ENCODE results near the gene TNIP3. TPM values are rescaled to one million over a fixed set of nuclear protein-coding genes. Genes with fewer than 3 reads are reported as not detected.

TNIP3 gene
- total and polyA plus RNA-seq, 2 donors (not counting 1 experiment from before 2014, with no cell fraction given), result 0.50 to 0.51 TPM

- Histone ChIP-seq H2AFZ (ENCODE audit: low read length) (no peak overlapping the region), H3K9ac (ENCODE audit: insufficient read depth, low read length) (no peak overlapping the region), H4K20me1 (ENCODE audit: control insufficient read depth, extremely low read depth, insufficient read depth, low read length) (no peaks in the 10 kb centered on the region), H3K27ac (ENCODE audit: insufficient read depth, low read length) (no peak overlapping the region), H3K9me3 (ENCODE audit: control insufficient read depth, insufficient read depth, low read depth, low read length) (no peaks in the 10 kb centered on the region), H3K27me3 (ENCODE audit: control insufficient read depth, insufficient read depth, low read length) (no peaks in the 10 kb centered on the region), H3K79me2 (ENCODE audit: control insufficient read depth, insufficient read depth, low read length) (no peaks in the 10 kb centered on the region), H3K36me3 (ENCODE audit: control insufficient read depth, insufficient read depth, low read length) (no peaks in the 10 kb centered on the region), H3K4me3 (replicated peaks in 1 of 4; ENCODE audit: control extremely low read depth in 1 of 4, insufficient read depth in 1 of 4, low read depth in 3 of 4, low read length in 4 of 4) (no peak overlapping the region), H3K4me2 (ENCODE audit: extremely low read depth, insufficient read depth, low read length) (no peak overlapping the region), H3K4me1 (ENCODE audit: control insufficient read depth, extremely low read depth, insufficient read depth, low read length) (peaks cover 3% of the 10 kb centered on the region)
- no peak for DNase-seq (ENCODE audit: low read depth in 2 of 2)
- no peak for TF ChIP-seq EZH2 (IDR thresholded peaks at IDR 0.05; ENCODE audit: low read length, missing control alignments)
- TF ChIP-seq CTCF (conservative IDR thresholded peaks at IDR 0.05 in 1 of 2, IDR thresholded peaks at IDR 0.05 in 1 of 2; ENCODE audit: low read depth in 1 of 2, low read length in 2 of 2), result no peak
Measured at GRCh38 chr4:121185960-121186359, 21.8 kb upstream of the TNIP3 start.

GRCh38 chr4:121183989-121184388 lies 19.9 kb upstream of the TNIP3 start:
- Histone ChIP-seq H3K9ac (ENCODE audit: insufficient read depth, low read length) (no peak overlapping the region), H3K79me2 (ENCODE audit: control insufficient read depth, insufficient read depth, low read length) (no peaks in the 10 kb centered on the region), H4K20me1 (ENCODE audit: control insufficient read depth, extremely low read depth, insufficient read depth, low read length) (no peaks in the 10 kb centered on the region), H3K4me3 (replicated peaks in 1 of 4; ENCODE audit: control extremely low read depth in 1 of 4, insufficient read depth in 1 of 4, low read depth in 3 of 4, low read length in 4 of 4) (no peak overlapping the region), H3K4me1 (ENCODE audit: control insufficient read depth, extremely low read depth, insufficient read depth, low read length) (peaks cover 3% of the 10 kb centered on the region), H3K9me3 (ENCODE audit: control insufficient read depth, insufficient read depth, low read depth, low read length) (no peaks in the 10 kb centered on the region), H3K36me3 (ENCODE audit: control insufficient read depth, insufficient read depth, low read length) (no peaks in the 10 kb centered on the region), H2AFZ (ENCODE audit: low read length) (no peak overlapping the region), H3K27me3 (ENCODE audit: control insufficient read depth, insufficient read depth, low read length) (no peaks in the 10 kb centered on the region), H3K27ac (ENCODE audit: insufficient read depth, low read length) (no peak overlapping the region), H3K4me2 (ENCODE audit: extremely low read depth, insufficient read depth, low read length) (no peak overlapping the region)
- TF ChIP-seq CTCF (conservative IDR thresholded peaks at IDR 0.05 in 1 of 2, IDR thresholded peaks at IDR 0.05 in 1 of 2; ENCODE audit: low read depth in 1 of 2, low read length in 2 of 2) (no peak), EZH2 (IDR thresholded peaks at IDR 0.05; ENCODE audit: low read length, missing control alignments) (no peak)
- no peak for DNase-seq (ENCODE audit: low read depth in 2 of 2)

GRCh38 chr4:121183361-121183760 lies 19.2 kb upstream of the TNIP3 start:
- TF ChIP-seq CTCF (conservative IDR thresholded peaks at IDR 0.05 in 1 of 2, IDR thresholded peaks at IDR 0.05 in 1 of 2; ENCODE audit: low read depth in 1 of 2, low read length in 2 of 2) (no peak), EZH2 (IDR thresholded peaks at IDR 0.05; ENCODE audit: low read length, missing control alignments) (no peak)
- Histone ChIP-seq H2AFZ (ENCODE audit: low read length) (no peak overlapping the region), H3K79me2 (ENCODE audit: control insufficient read depth, insufficient read depth, low read length) (no peaks in the 10 kb centered on the region), H3K4me2 (ENCODE audit: extremely low read depth, insufficient read depth, low read length) (no peak overlapping the region), H3K9ac (ENCODE audit: insufficient read depth, low read length) (no peak overlapping the region), H3K27me3 (ENCODE audit: control insufficient read depth, insufficient read depth, low read length) (no peaks in the 10 kb centered on the region), H3K9me3 (ENCODE audit: control insufficient read depth, insufficient read depth, low read depth, low read length) (no peaks in the 10 kb centered on the region), H3K4me3 (replicated peaks in 1 of 4; ENCODE audit: control extremely low read depth in 1 of 4, insufficient read depth in 1 of 4, low read depth in 3 of 4, low read length in 4 of 4) (no peak overlapping the region), H3K4me1 (ENCODE audit: control insufficient read depth, extremely low read depth, insufficient read depth, low read length) (peaks cover 3% of the 10 kb centered on the region), H3K27ac (ENCODE audit: insufficient read depth, low read length) (no peak overlapping the region), H4K20me1 (ENCODE audit: control insufficient read depth, extremely low read depth, insufficient read depth, low read length) (no peaks in the 10 kb centered on the region), H3K36me3 (ENCODE audit: control insufficient read depth, insufficient read depth, low read length) (no peaks in the 10 kb centered on the region)
- no peak for DNase-seq (ENCODE audit: low read depth in 2 of 2)
